Hepatocyte (in vitro differentiated cells): ENCODE data around the gene DPT. TPM values are rescaled to one million over a fixed set of nuclear protein-coding genes. Genes with fewer than 3 reads are reported as not detected.
A peak's percentile ranks its signal among the peaks of the same experiment; 100 is the strongest.

Experiments used
- DNase-seq: peaks from one replicate; pipeline ENCODE4 v3.0.0-alpha.2; 2016; ENCODE audit warnings: low spot score
- H2AFZ ChIP-seq: fragments of 200-600 bp; sonication (generic); 2 replicates; pipeline ENCODE4 v1.6.0; 2016; ENCODE audit warnings: antibody characterized with exemption, mild to moderate bottlenecking
- H3K27ac ChIP-seq: fragments of 200-600 bp; sonication (generic); 2 replicates; pipeline ENCODE4 v1.5.1; 2016; ENCODE audit warnings: mild to moderate bottlenecking
- H3K27me3 ChIP-seq: fragments of 200-600 bp; sonication (generic); 2 replicates; pipeline ENCODE4 v1.6.1; 2016
- H3K36me3 ChIP-seq: fragments of 200-600 bp; sonication (generic); replicated peaks from 2 replicates; pipeline ENCODE4 v1.5.1; 2016; ENCODE audit warnings: low read depth; ENCODE audit not compliant: insufficient read depth
- H3K4me1 ChIP-seq: fragments of 200-600 bp; sonication (generic); 2 replicates; pipeline ENCODE4 v1.5.1; 2016; ENCODE audit warnings: mild to moderate bottlenecking, moderate library complexity; ENCODE audit not compliant: insufficient read depth
- H3K4me2 ChIP-seq: fragments of 200-600 bp; sonication (generic); 2 replicates; pipeline ENCODE4 v1.6.0; 2016
- H3K4me3 ChIP-seq: fragments of 200-600 bp; sonication (generic); 2 replicates; pipeline ENCODE4 v1.5.1; 2016; ENCODE audit warnings: mild to moderate bottlenecking
- H3K79me2 ChIP-seq: fragments of 200-600 bp; sonication (generic); 2 replicates; pipeline ENCODE4 v1.6.0; 2017; ENCODE audit warnings: mild to moderate bottlenecking
- H3K9me2 ChIP-seq: fragments of 200-600 bp; sonication (generic); replicated peaks from 2 replicates; pipeline ENCODE4 v1.6.0; 2017; ENCODE audit warnings: mild to moderate bottlenecking; ENCODE audit not compliant: insufficient read depth
- H3K9me3 ChIP-seq: fragments of 200-600 bp; sonication (generic); 2 replicates; pipeline ENCODE4 v1.5.1; 2016; ENCODE audit warnings: low read depth, mild to moderate bottlenecking
- H4K20me1 ChIP-seq: fragments of 200-600 bp; sonication (generic); 2 replicates; pipeline ENCODE4 v1.6.0; 2016; ENCODE audit warnings: mild to moderate bottlenecking; ENCODE audit not compliant: insufficient read depth, poor library complexity, severe bottlenecking
- EZH2 ChIP-seq: fragments of 200-600 bp; sonication (generic); IDR thresholded peaks from 2 replicates; pipeline ENCODE4 v1.6.1; 2016; ENCODE audit warnings: antibody characterized with exemption, mild to moderate bottlenecking, borderline replicate concordance
- EZH2phosphoT487 ChIP-seq: fragments of 200-600 bp; sonication (generic); IDR thresholded peaks from one replicate; pipeline ENCODE4 v1.6.1; 2018; ENCODE audit warnings: antibody characterized with exemption, mild to moderate bottlenecking, low read depth, moderate library complexity; ENCODE audit not compliant: unreplicated experiment, severe bottlenecking
- WGBS: methylation state at CpG from one replicate; pipeline ENCODE4 v1.1.6; 2016; ENCODE audit warnings: low lambda C conversion rate; ENCODE audit errors: missing lambda C conversion rate; 5-methylcytosine and 5-hydroxymethylcytosine counted together
- polyA plus RNA-seq: library from polyadenylated mRNA; unstranded; fragments of >200 nt; fragmentation: Nextera tagmentation; extraction: Ambion mirVana; gene quantifications from 2 replicates; pipeline ENCODE4 v1.2.1, GENCODE V29; 2016
- total RNA-seq: library from RNA; depleted of rRNA; stranded (reverse); fragments of >200 nt; gene quantifications from 2 replicates; pipeline ENCODE4 v1.2.3, GENCODE V29; 2014
- TF ChIP-seq, protein P1 (sequence below): fragments of 200-600 bp; sonication (generic); IDR thresholded peaks from 2 replicates; pipeline ENCODE4 v1.5.1; 2016; ENCODE audit warnings: antibody characterized with exemption, mild to moderate bottlenecking; ENCODE audit not compliant: poor library complexity

DPT gene
- total and polyA plus RNA-seq, 2 experiments from 2014 or later, result 8.2 to 12.5 TPM

GRCh38 chr1:168693197-168693871, 35.7 kb downstream of the DPT start:
- 48% methylated on average over 8 of the region's 8 CpGs for WGBS
- H3K27ac ChIP-seq, result peak overlapping the region; percentile 95
- H3K79me2 ChIP-seq, result no peaks in the 10 kb centered on the region
- no peaks in the 10 kb centered on the region for H3K36me3 ChIP-seq
- H3K9me3 ChIP-seq, result no peaks in the 10 kb centered on the region
- H3K9me2 ChIP-seq, result no peaks in the 10 kb centered on the region
- H3K4me1 ChIP-seq, result peaks cover 67% of the 10 kb centered on the region
- H3K27me3 ChIP-seq, result no peaks in the 10 kb centered on the region
- H3K4me2 ChIP-seq, result no peak overlapping the region
- DNase-seq, result peak; percentile 62
- no peaks in the 10 kb centered on the region for H4K20me1 ChIP-seq
- TF ChIP-seq, protein P1, sequence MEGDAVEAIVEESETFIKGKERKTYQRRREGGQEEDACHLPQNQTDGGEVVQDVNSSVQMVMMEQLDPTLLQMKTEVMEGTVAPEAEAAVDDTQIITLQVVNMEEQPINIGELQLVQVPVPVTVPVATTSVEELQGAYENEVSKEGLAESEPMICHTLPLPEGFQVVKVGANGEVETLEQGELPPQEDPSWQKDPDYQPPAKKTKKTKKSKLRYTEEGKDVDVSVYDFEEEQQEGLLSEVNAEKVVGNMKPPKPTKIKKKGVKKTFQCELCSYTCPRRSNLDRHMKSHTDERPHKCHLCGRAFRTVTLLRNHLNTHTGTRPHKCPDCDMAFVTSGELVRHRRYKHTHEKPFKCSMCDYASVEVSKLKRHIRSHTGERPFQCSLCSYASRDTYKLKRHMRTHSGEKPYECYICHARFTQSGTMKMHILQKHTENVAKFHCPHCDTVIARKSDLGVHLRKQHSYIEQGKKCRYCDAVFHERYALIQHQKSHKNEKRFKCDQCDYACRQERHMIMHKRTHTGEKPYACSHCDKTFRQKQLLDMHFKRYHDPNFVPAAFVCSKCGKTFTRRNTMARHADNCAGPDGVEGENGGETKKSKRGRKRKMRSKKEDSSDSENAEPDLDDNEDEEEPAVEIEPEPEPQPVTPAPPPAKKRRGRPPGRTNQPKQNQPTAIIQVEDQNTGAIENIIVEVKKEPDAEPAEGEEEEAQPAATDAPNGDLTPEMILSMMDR, result no peak
- no peak for TF ChIP-seq EZH2phosphoT487
- no peak for TF ChIP-seq EZH2
- H3K4me3 ChIP-seq, result no peak overlapping the region
- peak overlapping the region; percentile 37 for H2AFZ ChIP-seq

DNA sequence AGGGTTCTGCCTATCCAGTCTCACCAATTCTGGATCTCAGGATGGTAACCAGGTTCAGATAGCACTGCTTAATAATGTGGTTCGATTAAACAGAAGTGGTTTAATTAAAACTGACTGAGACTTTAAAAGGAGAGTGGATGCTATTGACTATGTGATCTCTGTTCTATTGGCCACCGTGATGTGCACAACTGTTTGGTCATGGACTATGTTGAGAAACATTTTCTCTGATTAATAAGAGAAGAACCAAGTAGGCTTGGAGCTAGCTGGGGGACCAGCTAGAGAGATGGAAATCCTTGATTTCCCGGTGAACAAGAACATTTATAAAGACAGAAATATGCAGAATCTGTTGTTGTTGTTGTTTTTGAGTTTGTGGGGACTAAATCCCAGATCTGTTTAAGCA, 36.5 kb downstream of the DPT start:
- no peak for DNase-seq
- H3K4me3 ChIP-seq, result no peak overlapping the region
- 88% methylated on average over 3 of the region's 3 CpGs for WGBS

DNA sequence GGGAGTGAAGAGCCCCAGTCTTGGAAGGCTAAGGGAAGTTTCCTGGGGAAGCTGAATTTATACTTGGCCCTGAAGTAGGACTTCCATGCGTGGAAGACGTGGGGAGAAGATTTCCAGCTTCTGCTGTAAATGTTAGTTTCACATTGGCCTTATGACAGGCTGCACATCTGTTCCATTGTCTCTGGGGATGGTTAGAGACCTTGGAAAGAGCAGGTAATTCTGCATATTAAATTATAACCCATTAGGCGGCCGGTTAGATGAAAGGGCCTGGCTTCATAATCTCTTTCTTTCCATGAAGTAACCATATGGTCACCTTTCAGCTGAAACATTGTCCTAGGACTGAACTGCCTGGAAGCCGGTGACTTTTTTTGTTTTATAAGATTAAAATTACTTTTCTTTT, 37.5 kb downstream of the DPT start:
- Histone ChIP-seq H2AFZ (no peak overlapping the region), H3K36me3 (no peaks in the 10 kb centered on the region), H3K9me3 (no peaks in the 10 kb centered on the region), H3K27me3 (no peaks in the 10 kb centered on the region), H3K27ac (peak overlapping the region; percentile 88), H4K20me1 (no peaks in the 10 kb centered on the region), H3K4me3 (no peak overlapping the region), H3K4me1 (peaks cover 62% of the 10 kb centered on the region), H3K9me2 (no peaks in the 10 kb centered on the region), H3K79me2 (no peaks in the 10 kb centered on the region), H3K4me2 (no peak overlapping the region)
- 90% methylated on average over 5 of the region's 5 CpGs for WGBS
- DNase-seq, result no peak
- TF ChIP-seq EZH2 (no peak), EZH2phosphoT487 (no peak)
- TF ChIP-seq, protein P1, result no peak

More for the DNA sequence above, 36.5 kb downstream of the DPT start:
- no peaks in the 10 kb centered on the region for H4K20me1 ChIP-seq
- no peak for TF ChIP-seq EZH2phosphoT487
- no peak overlapping the region for H3K4me2 ChIP-seq
- H3K9me3 ChIP-seq, result no peaks in the 10 kb centered on the region
- H3K27me3 ChIP-seq, result no peaks in the 10 kb centered on the region
- peak overlapping the region; percentile 95 for H3K27ac ChIP-seq
- H3K9me2 ChIP-seq, result no peaks in the 10 kb centered on the region
- no peaks in the 10 kb centered on the region for H3K79me2 ChIP-seq
- no peaks in the 10 kb centered on the region for H3K36me3 ChIP-seq
- no peak overlapping the region for H2AFZ ChIP-seq
- H3K4me1 ChIP-seq, result peaks cover 68% of the 10 kb centered on the region

- 71% methylated on average over 8 of the region's 8 CpGs for WGBS
- Histone ChIP-seq H3K27me3 (no peaks in the 10 kb centered on the region), H3K4me3 (no peak overlapping the region), H3K9me3 (no peaks in the 10 kb centered on the region), H3K4me1 (peaks cover 56% of the 10 kb centered on the region), H3K4me2 (peak overlapping the region; percentile 43), H3K36me3 (no peaks in the 10 kb centered on the region), H3K27ac (peak overlapping the region; percentile 88), H3K9me2 (no peaks in the 10 kb centered on the region), H3K79me2 (no peaks in the 10 kb centered on the region), H2AFZ (no peak overlapping the region), H4K20me1 (no peaks in the 10 kb centered on the region)
- peak; percentile 66 for DNase-seq
- TF ChIP-seq EZH2 (no peak), EZH2phosphoT487 (no peak)
- TF ChIP-seq, protein P1, result no peak
Observed at GRCh38 chr1:168689726-168690602, 39.0 kb downstream of the DPT start.
